NCI-H187 (cell line): ENCODE data around the gene AGAP3.

Experiments
- DNase-seq, 2 experiments: peaks; one replicate each; lab custom pipeline; 2025; lab: John Stamatoyannopoulos, UW

AGAP3 gene

DNA sequence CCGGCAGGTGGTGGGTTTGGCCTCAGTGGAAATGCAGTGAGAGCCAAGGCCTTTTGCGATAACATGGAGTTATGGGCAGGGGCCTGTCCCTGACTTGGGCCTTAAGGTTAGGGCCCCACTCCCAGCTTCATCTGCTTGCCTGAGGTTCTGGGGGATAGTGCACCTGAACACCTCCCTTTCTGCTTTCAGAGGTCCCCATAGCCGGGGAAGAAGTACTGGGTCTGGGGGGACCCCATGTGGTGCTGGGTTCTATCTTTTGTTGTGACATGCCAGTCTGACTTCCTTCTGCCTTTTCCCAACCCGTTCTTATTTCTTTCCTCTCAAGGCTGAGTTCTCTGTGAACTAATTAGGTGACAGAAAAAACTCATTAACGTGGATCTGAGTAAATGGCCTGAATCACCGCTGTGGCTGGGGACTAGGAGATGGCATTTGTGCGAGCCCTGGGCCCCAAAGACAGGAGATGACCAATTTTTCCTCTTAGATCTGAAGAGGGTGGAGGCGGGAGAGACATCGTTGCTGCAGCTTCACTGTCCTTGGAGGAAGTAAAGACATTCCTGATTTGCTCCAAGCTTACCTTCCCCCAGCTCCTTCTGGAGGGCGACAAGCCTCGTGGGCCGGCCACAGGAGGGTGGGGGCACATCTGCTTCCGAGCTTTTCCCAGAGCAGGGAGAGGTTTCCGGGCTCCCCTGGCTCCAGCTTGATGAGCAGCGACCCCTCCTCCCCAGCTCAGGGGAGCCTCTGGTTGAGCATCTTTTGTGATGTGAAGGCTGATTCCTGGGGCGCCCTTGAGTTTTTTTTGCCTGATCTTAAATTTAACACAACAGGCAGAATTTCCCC, 2.0 kb downstream of the AGAP3 start:
- DNase-seq = no peak

DNA sequence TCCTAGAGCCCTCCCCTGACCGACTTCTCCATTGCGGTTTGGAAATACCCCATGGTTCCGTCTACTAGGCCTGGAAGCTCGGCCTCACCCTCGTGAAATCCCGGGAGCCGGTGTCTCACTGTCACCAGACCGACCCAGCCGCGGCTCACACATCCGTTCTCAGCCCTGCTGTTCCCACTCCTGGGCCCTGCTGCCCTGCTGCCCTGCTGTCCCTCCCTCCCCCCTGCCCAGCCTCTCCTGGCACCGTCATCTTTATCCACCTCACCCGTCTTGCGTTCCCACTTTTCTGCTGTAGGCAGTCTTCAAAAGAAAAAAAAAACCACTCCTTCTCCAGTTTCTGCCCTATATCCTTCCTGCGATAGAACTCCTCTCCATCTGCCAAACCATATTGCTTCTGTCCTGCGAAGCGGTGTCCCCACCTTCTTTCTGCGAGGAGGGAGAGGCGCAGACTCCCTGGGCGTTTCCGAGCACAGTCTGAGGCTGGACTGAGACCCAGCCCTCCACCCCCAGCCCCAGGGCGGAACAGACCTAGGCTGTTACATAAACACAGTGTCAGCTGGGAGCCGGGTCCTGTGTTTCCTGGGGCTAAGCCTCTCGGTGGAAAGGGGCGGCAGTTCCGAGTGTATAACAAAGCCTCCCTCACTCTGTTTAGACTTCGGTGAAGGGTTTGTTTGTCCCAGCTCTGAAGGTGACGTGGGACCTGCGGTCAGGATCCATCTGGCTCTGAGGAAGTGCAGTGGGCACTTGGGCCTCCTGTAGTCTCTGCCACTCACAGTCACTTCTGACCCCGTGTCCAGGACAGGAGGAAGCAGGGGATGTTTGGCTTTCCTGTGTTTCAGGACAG, 2.8 kb downstream of the AGAP3 start:
- DNase-seq = no peak

DNA sequence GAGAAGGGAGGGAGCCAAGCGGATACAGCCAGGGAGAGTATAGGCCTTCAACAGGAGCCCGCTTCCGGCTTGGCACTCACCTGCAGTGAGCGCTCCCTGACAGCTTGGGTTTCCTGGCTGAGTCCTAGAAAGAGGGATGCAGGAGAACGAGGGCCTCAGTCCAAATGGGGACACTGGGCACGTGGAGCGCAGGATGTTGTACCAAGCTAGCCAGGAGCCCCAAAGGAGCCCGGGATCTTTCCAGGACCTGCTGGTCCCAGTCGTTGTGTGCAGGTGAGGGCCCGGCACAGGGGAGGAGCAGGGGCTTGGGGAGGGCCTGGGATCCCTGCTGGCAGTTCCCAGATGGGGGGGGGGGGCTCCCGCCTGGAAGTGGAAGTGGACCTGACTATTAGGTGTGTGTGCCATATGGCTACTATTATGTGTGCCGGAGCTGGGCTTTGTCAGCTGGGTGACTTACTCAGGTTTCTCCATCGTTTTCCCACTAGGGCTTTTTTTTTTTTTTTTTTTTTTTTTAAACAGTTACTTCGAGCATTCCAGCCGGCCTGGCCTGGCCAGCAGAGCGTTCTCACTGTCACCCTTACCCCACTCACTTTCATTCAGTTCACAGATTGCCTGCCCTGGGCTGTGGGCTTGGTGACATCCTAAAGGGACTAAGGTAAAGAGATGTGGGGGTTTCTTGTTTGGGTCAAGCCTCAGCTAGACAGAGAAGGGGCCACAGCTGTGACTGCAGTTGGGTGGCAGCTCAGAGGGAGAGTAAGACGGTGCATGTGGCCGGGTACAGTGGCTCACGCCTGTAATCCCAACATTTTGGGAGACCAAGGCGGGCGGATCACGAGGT, 3.8 kb downstream of the AGAP3 start:
- DNase-seq = no peak

DNA sequence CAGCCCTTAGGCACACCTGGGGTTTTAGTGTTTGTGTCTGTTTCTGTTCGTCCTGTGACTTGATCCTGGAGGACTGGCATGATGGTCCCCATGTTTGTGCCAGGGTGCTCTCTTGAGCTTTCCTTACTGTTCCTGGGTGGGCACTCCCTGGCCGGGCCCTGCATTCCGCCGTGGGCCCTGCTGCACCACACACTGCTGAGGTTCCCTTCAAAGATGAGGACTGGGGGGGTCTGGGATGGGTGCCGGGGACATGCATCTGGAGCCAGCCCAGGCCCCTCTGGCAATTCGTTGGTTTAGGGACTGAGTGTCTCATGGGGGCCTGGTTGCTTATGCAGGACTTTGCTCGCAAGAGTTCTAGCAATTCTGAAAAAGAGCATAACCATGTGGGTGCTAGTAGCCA, 4.7 kb downstream of the AGAP3 start:
- DNase-seq = no peak

DNA sequence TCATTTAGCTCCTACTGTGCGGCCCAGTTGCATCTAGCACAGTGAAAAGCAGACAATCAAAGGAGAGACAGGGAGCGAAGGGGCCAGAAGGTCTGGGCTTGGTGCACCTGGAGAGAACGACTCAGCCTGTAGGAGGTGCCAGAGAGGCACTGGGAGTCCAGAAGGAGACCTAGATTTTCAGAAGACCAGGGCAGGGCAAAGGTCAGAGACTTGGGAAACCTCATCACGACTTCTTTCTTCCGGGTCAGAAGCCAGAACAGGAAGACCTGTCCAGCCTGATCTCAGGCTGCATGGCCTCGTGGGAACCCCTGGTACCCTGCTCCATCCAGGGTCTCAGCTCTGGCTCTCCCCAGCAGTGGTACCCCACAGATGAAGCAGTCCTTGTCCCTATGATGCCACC, 5.2 kb downstream of the AGAP3 start:
- no peak for DNase-seq

DNA sequence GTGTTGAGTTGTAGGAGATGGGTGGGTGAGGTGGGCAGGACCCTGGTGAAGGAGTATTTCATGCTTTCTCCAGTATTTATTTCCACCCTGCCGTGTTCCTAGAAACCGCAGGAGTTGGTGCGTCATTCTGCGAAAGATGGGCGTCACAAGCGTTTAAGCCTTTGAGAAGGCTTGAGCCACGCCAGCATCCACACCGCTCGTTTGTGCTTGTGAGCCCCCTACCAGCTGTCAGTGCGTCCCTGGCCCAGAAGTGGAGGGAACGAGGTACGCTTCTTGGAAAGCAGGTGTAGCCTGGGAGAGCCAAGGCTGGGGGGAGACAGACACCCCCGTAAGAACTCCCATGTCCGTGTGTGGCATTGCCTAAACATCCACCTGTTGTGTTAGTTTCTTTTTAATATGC, 5.7 kb downstream of the AGAP3 start:
- no peak for DNase-seq

DNA sequence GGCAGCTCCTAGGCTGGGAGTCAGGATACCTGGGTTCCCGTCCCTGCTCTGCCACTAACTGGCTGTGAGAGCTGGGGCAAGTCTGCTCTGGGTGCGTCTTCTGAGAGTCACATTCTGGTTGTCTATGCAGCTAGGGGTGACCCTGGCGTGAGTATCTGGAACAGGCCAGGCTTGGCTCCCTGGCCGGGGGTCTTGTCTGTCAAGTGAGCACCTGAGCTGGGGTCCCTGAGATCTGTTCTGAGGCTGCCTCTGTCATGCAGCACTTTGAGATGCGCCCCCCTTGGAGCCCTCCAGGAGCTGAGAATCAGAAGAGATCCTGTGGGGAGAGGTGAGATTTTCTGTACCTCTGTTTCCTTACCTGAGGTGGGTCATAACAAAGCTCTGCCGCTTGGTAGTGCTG, 7.5 kb downstream of the AGAP3 start:
- no peak for DNase-seq

DNA sequence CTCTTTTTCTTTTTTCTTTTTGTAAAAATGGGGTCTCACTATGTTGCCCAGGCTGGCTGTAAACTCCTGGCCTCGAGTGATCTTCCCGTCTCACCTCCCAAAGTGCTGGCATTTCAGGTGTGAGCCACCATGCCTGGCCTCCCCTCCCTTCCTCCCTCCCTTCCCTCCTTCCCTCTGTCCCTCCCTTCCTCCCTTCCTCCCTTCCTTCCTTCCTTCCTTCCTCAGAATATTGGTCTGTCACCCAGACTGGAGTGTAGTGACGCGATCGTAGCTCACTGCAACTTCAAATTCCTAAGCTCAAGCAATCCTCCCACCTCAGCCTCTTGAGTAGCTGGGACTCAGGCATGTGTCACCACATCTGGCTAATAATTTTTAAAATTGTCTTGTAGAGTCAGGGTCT, 8.4 kb downstream of the AGAP3 start:
- no peak for DNase-seq

DNA sequence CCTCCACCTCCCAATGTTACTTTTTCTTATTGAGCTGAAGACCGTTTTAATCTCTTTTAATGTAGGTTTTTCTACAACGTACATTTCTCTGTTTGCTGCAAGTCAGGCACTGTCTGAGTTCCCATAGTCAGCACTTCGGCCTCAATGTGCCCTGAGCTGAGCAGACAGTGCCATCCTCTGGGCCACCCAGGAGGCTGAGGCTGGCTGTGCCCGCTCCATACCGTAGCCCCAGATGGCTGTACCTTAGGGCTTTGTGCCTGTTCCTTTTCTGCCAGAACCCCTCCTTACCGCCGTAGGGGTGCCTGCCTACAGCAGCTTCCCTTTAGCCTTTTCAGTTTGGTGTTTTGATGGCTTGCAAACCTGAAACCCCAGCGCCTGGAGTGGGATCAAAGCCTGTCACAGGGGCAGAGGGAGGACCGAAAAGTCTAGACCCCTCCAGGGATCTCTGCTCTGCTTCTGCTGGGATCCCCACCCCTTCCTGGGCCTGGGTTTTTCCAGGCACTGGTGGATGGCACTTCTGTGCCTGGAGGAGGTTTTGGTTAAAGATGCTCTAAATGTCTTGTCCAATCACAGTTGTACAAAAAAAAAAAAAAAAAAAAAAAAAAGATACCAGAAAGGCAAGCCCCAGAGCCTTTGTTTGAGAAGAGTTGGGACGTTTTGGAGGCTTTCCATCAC, 9.0 kb downstream of the AGAP3 start:
- no peak for DNase-seq

DNA sequence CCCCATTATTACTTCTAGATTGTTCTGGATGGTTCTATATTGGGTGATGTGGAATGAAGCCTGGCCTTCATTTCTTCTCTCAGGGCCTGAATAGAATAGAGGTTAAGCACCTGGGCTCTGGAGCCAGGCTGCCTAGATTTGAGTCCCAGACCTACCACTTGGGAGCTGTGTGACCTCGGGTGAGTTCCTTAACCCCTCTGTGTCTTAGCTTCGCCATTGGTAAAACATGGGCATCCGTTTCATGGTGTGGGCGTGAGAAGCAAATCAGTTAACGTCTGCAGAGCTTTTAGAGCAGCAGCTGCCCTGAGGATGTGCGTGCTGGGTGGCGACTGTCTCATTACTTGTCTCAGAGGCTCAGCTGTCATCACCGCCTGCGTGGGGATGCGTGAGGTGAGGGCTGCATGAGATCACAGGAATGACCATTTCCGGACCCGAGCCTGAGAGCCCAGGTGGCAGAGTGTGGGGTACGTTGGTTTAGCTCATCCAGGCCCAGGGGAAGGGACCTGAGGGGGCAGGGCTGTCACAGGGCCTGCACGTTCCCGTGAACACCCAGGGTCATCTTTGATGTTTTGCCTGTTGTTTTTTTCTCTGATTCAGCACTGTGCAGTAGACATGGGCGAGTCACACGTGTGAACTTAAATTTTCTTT, 9.7 kb downstream of the AGAP3 start:
- no peak for DNase-seq

DNA sequence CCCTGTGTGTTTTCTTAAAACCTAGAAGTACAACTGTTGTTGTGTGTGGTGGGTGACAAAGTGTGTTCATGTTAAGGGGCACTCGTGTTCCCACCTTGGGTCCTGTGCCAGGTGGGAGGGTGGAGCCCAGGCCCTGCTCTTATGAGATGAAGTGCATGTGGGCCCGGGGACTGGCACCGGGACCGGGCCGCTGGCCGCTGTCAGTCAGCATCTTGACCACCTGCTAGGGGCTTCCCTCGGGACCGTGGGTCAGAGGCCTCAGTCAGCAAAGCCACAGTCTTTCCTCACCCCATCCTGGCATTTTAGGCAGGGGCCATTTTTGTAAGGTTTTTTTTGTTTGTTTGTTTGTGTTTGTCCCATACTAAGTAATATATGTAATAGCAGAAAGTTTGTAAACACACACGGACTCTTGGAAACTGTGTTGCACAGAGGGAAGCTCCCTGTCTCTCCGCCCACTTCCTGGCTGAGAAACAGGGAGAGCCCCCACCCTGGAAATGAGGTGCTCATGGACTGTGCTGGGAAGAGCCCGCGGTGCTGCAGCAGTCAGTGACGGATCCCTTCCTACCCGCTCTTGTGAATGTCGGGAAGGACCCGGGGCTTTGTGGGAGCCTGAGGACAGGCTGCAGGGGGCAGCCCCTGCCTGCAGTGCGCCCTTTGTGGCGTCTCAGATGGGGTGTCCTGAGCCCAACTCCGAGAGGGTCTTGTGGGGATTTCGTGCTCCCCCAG, 13.4 kb downstream of the AGAP3 start:
- DNase-seq = no peak

DNA sequence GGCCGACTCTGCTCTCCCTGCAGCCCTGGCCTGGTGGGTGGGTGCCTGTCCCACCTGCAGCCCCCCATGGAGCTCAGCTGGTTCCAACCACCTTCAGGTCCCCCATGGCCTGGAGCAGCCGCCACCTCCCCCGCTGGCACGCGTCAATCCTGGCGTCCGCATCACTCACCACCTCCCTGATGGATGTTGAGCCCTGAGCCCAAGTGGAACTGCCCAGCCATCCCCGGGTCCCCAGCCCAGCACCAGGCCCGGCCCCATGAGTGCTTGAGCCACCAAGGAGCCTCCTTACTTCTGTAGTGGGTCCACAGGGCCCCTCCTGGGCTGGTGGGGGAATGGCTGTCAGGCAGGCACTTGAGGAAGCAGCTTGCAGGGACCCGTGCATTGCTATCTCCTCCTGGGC, 14.6 kb downstream of the AGAP3 start:
- no peak for DNase-seq

DNA sequence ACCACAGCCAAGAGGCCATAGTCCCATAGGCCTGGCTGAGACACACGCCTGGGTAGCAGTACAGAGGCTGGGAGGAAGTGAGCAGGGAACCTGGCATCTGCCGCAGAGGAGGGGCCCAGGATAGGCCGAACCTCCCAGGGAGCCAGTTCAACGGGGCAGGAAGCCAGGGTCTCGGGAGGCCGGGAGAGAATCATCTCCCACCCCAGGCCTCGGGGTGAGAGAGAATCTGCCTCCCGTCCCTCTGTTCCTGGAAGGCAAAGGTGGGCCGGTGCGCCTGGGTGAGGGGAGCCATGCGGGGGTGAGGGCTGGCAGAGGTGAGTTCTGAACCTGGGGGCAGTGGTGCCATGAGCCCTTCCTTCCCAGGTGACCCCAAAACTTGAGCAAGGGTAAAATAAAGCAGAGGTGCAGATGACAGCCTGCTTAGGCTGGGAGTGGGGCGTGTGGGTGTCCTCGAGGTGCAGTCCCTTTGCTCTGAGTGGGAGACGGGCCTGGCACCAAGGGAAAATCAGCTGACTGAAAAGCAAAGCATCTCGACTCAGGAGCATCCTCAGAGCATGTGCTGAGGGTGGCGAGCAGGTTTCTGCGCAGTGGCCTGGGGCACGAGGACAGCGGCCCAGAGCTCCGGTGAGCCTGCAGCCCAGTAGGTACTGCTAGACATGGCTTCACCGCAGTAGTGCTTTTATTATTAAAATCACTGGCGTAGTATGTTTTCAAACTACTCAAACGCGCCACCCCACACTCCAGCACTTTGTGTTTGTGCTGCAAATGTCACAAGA, 15.5 kb downstream of the AGAP3 start:
- DNase-seq = no peak

DNA sequence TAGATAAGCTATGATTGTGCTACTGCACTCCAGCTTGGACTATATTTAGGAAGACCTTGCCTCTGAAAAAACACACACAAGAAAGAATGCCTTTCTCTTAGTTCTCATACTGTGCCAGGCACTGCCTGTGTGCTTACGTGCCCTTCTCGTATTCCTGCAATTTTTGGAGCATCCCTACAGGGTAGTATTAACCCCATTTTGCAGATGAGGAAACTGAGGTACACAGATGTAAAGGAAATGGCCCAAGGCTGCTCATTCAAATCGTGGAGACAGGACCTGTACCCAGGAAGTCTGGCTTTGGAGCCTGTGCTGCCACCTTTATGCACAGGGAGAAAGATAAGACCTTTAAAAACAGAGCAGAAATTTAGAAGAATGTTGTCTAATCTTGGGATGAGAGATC, 16.7 kb downstream of the AGAP3 start:
- no peak for DNase-seq

DNA sequence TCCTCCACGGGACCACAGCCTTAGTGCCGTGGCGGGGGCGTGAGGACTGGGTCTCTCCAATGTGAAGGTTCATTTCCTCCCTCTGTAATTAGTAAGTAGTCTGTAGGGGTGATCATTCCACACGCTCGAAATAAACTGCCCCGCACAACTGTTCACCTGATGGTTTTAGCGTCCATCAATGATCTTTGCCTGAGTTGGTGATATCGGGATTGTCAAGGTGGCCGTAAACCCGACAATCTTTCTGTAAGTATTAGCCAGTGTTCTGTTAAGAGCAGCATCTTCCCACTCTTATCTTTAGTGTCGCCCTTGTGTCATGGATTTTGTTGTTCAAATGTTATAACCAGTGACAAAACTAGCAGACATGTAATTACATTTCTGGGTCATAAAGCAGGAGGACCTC, 17.7 kb downstream of the AGAP3 start:
- no peak for DNase-seq

DNA sequence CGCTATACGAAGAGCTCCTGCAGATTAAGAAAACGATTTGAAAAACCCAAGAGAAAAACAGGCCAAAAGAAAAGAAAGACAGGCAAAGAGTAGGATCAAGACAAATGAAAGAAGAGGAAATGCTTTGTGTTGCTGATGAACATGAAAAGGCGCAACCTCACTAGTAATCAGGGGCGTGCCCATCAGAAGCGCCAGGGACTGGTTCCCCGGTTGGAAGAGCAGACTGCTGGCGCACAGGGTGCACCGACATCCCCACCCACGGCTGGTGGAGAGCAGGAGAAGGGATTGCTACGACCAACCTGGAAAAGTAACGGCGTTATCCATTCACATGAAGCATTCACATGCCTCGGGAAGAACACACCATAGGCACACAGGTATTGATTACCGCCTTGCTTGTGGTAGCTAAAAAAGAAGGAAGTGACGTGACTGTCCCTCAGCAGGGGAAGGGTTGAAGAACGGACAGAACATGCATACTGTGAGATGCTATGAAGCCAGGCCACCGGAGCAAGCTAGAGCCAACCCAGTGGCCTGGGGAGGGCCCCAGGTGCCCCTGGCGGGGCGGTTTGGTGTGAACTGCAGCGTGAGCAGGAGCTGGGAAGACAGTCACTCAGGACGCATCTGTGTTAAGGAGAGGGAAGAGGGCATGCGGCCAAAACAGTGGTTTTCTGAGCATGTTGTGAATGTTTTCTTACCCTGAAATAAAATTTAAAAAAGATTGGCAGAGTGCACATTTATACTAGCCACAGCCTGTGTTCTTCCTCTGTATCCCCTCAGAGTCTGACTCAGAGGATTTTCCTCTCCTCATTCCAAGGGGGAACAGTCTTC, 18.3 kb downstream of the AGAP3 start:
- no peak for DNase-seq

DNA sequence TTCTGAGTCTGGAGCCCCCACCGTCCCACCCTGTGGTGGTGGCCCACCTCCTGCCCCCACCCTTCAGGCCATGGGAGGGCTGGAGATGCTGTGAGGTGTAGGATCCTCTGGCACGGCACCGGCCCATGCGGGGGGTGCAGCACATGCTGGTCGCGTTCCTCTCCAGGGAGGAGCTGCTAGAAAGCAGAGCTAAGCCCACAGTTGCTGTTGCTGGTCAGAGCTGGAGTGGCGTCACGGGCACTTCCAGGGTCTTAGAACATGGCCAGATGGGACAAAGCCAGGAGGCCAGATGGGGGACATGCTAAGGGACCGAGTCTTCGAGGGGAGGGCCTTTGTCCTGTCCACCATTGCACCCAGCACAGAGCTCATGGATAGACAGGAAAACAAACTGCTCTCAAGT, 21.6 kb downstream of the AGAP3 start:
- no peak for DNase-seq

DNA sequence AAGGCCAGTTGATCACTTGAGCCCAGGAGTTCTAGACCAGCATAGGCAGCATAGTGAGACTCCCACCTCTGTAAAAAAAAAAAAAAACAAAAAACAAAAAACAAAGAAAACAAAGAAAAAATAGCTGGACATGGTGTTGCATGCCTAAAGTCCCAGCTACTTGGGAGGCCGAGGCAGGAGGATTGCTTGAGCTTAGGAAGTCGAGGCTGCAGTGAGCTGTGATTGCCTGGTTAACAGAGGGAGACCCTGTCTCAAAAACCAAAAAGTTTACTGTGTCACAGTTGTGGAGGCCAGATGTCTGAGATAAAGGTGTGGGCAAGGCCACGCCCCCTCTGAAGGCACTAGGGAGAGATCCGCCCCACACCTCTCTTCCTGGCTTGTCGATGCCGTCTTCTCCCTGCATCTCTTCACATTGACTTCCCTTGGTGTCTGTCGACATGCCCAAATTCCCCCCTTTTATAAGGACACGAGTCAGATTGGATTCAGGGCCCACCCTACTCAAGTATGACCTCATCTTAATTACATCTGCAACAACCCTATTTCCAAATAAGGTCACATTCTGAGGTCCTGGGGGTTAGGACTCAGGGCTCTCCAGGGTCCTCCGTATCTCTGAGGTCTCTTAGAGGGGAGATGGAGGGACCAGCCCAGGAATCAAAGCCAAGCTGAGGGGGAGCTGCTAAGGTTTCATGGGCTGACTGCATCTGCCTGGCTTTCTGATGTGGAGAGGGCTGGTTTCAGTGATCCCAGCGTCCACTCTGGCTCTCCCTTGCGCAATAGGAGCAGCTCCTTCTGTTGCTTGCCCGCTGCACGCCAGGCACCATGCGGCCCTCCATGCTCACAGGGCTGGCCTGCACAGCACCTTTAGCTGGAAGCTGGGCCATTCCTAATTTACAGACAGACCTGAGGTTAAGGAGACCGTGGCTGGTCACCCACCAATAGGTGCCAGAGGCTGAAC, 23.1 kb downstream of the AGAP3 start:
- DNase-seq = no peak
